EH (cell line): ENCODE data around the gene SCD5.

Experiments
- DNase-seq: peaks from one replicate; pipeline ENCODE4 v3.0.0-alpha.2; 2015; ENCODE audit warnings: low read depth

The SCD5 gene

GRCh38 chr4:82691431-82691830, 107.2 kb downstream of the SCD5 start:
- DNase-seq: peak; percentile 32

GRCh38 chr4:82688091-82688795, 110.4 kb downstream of the SCD5 start:
- no peak for DNase-seq

GRCh38 chr4:82687531-82687930, 111.1 kb downstream of the SCD5 start:
- DNase-seq: no peak

- peak; percentile 34 for DNase-seq
Observed at GRCh38 chr4:82681754-82682153, 116.8 kb downstream of the SCD5 start.

GRCh38 chr4:82680834-82681233, 117.8 kb downstream of the SCD5 start:
- DNase-seq: no peak

- no peak for DNase-seq
Observed at GRCh38 chr4:82679531-82679930, 119.1 kb downstream of the SCD5 start.

GRCh38 chr4:82678051-82678450, 120.5 kb downstream of the SCD5 start:
- DNase-seq: no peak

- DNase-seq: no peak
Observed at GRCh38 chr4:82677327-82677726, 121.3 kb downstream of the SCD5 start.

- peak; percentile 16 for DNase-seq
Observed at GRCh38 chr4:82667761-82668480, 130.7 kb downstream of the SCD5 start.

GRCh38 chr4:82666970-82667665, 131.5 kb downstream of the SCD5 start:
- DNase-seq: no peak

- no peak for DNase-seq
Observed at GRCh38 chr4:82661181-82661992, 137.2 kb downstream of the SCD5 start.

- DNase-seq: peak; percentile 68
Observed at GRCh38 chr4:82652062-82652461, 146.5 kb downstream of the SCD5 start.

- no peak for DNase-seq
Observed at GRCh38 chr4:82650868-82651267, 147.7 kb downstream of the SCD5 start.

- DNase-seq: peak; percentile 72
Observed at GRCh38 chr4:82648356-82648755, 150.2 kb downstream of the SCD5 start.

GRCh38 chr4:82645936-82646565, 152.5 kb downstream of the SCD5 start:
- no peak for DNase-seq

GRCh38 chr4:82644734-82645126, 153.9 kb downstream of the SCD5 start:
- no peak for DNase-seq

GRCh38 chr4:82643994-82644733, 154.4 kb downstream of the SCD5 start:
- DNase-seq: peak; percentile 93

GRCh38 chr4:82642331-82642730, 156.3 kb downstream of the SCD5 start:
- no peak for DNase-seq

GRCh38 chr4:82640540-82640939, 158.1 kb downstream of the SCD5 start:
- no peak for DNase-seq

GRCh38 chr4:82639971-82640370, 158.6 kb downstream of the SCD5 start:
- DNase-seq: no peak

GRCh38 chr4:82638479-82638878, 160.1 kb downstream of the SCD5 start:
- DNase-seq: no peak
